Measurements from ENCODE around the gene KCNAB2.

Gene KCNAB2

DNA sequence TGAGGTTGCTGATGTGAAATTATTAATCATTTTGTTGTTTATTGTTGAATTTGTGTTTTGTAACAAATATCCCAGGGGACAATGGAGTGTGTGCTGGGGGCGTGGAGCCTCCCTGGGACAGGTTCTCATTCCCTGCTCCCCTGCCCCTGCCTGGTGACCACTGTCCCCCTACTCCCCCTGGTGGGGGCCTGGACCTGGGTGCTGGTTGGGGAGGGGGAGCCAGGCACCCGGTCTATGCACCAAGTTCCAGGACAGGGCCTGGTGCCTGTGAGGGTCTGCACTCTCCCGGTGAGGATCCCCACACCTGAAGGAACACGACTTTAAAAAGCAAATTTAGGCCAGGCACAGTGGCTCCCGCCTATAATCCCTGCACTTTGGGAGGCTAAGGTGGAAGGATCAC lies 92.1 kb downstream of the KCNAB2 start:
- TF ChIP-seq, protein P1, sequence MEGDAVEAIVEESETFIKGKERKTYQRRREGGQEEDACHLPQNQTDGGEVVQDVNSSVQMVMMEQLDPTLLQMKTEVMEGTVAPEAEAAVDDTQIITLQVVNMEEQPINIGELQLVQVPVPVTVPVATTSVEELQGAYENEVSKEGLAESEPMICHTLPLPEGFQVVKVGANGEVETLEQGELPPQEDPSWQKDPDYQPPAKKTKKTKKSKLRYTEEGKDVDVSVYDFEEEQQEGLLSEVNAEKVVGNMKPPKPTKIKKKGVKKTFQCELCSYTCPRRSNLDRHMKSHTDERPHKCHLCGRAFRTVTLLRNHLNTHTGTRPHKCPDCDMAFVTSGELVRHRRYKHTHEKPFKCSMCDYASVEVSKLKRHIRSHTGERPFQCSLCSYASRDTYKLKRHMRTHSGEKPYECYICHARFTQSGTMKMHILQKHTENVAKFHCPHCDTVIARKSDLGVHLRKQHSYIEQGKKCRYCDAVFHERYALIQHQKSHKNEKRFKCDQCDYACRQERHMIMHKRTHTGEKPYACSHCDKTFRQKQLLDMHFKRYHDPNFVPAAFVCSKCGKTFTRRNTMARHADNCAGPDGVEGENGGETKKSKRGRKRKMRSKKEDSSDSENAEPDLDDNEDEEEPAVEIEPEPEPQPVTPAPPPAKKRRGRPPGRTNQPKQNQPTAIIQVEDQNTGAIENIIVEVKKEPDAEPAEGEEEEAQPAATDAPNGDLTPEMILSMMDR (IDR thresholded peaks at IDR 0.05; ENCODE audit: low read depth, low read length): 0 out of 2 replicates have a peak, but pooled peaks have one; percentile 19
- no peak for DNase-seq
- Histone ChIP-seq H3K27ac (no peak overlapping the region), H3K36me3 (no peaks in the 10 kb centered on the region), H3K27me3 (ENCODE audit: insufficient read depth, low read depth, severe bottlenecking) (no peaks in the 10 kb centered on the region), H3K4me3 (ENCODE audit: low read depth, low read length) (no peak overlapping the region), H3K9me3 (ENCODE audit: severe bottlenecking) (peaks cover 3% of the 10 kb centered on the region)

DNA sequence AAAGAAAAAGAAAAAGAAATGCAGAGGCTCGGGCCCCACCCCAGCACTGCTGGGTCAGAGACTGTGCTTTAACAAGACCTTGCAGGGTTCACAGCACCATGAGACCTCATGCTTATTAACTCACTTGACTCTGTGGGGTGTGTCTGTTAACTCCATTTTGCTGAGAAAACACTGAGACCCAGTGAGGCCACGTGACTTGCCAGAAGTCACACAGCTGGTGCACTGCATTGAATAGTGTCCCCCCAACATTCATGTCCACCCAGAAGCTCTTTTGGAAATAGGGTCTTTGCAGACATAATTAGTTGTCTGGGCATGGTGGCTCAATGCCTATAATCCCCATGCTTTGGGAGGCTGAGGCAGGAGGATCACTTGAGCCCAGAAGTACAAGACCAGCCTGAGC lies 94.7 kb downstream of the KCNAB2 start:
- DNase-seq: no peak
- H3K9me3 ChIP-seq (ENCODE audit: severe bottlenecking): no peaks in the 10 kb centered on the region
- no peak overlapping the region for H3K4me3 ChIP-seq (ENCODE audit: low read depth, low read length)
- H3K36me3 ChIP-seq: no peaks in the 10 kb centered on the region
- TF ChIP-seq, protein P1 (IDR thresholded peaks at IDR 0.05; ENCODE audit: low read depth, low read length): no peak
- no peaks in the 10 kb centered on the region for H3K27me3 ChIP-seq (ENCODE audit: insufficient read depth, low read depth, severe bottlenecking)
- no peak overlapping the region for H3K27ac ChIP-seq

DNA sequence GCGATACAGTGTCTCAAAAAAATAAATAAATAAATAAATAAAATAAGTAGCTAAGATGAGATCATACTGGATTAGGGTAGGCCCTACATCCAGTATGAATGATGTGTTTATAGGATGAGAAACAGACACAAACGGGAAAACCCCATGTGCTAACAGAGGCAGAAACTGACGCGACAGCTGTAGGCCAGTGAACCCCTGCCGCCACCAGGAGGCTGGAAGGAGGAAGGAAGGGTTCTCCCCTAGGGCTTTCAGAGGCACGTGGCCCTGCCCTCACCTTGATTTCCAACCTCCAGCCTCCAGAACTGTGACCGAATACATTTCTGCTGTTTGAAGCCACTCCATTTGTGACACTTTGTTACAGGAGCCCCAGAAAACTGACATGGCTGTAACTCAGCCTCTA lies 95.9 kb downstream of the KCNAB2 start:
- H3K27me3 ChIP-seq (ENCODE audit: insufficient read depth, low read depth, severe bottlenecking): no peaks in the 10 kb centered on the region
- DNase-seq: peak; percentile 43
- H3K4me3 ChIP-seq (ENCODE audit: low read depth, low read length): no peak overlapping the region
- H3K9me3 ChIP-seq (ENCODE audit: severe bottlenecking): no peaks in the 10 kb centered on the region
- H3K36me3 ChIP-seq: no peaks in the 10 kb centered on the region
- TF ChIP-seq, protein P1 (IDR thresholded peaks at IDR 0.05; ENCODE audit: low read depth, low read length): peak; percentile 25; the same call in 1 of the 2 replicates
- H3K27ac ChIP-seq: no peak overlapping the region

DNA sequence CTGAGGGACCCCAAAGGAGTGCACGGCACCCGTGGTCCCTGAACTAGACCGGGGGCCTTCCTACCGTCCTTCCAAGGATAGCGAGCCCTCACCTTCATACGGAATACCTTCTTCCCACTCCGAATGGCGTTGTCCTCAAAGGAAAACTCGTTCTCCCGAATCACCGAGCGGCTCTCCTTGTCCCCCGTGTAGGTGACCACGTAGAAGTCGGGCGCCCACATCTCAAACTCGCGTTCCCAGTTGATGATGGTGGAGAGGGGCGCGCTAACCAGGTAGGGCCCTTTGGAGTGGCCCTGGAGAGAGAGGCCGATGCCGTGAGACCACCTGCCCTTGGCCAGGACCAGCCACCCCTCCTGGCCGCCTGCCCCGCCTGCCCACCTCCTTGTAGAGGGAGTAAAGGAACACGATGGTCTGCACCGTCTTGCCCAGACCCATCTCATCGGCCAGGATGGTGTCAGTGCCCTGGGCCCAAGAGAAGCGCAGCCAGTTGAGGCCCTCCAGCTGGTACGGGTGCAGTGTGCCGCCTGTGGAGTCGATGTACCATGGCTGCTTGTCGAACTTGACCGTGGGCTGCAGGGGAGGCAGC lies 96.4 kb downstream of the KCNAB2 start:
- no peak overlapping the region for H3K4me3 ChIP-seq (ENCODE audit: low read depth, low read length)
- H3K36me3 ChIP-seq: no peaks in the 10 kb centered on the region
- no peak overlapping the region for H3K27ac ChIP-seq
- H3K27me3 ChIP-seq (ENCODE audit: insufficient read depth, low read depth, severe bottlenecking): no peaks in the 10 kb centered on the region
- H3K9me3 ChIP-seq (ENCODE audit: severe bottlenecking): no peaks in the 10 kb centered on the region
- DNase-seq: no peak
- TF ChIP-seq, protein P1 (IDR thresholded peaks at IDR 0.05; ENCODE audit: low read depth, low read length): no peak

DNA sequence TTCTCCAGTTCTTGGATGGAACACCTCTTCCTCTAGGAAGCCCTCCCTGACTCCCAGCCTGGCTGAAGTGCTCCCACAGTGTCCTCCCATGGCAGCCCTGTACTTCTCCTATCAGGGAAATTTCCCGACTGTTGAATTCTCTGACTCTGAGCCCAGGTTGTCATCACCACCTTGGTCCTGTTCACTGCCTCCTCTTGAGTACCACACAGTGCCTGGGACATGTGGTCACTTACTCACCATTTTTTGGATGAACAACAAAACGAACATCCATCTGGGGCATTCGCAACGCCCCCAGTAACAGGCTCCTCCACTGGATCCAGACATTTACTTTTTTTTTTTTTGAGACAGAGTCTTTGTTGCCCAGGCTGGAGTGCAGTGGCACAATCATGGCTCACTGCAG lies 97.0 kb downstream of the KCNAB2 start:
- no peaks in the 10 kb centered on the region for H3K27me3 ChIP-seq (ENCODE audit: insufficient read depth, low read depth, severe bottlenecking)
- no peaks in the 10 kb centered on the region for H3K9me3 ChIP-seq (ENCODE audit: severe bottlenecking)
- H3K4me3 ChIP-seq (ENCODE audit: low read depth, low read length): no peak overlapping the region
- no peak for DNase-seq
- TF ChIP-seq, protein P1 (IDR thresholded peaks at IDR 0.05; ENCODE audit: low read depth, low read length): no peak
- H3K27ac ChIP-seq: no peak overlapping the region
- H3K36me3 ChIP-seq: no peaks in the 10 kb centered on the region

DNA sequence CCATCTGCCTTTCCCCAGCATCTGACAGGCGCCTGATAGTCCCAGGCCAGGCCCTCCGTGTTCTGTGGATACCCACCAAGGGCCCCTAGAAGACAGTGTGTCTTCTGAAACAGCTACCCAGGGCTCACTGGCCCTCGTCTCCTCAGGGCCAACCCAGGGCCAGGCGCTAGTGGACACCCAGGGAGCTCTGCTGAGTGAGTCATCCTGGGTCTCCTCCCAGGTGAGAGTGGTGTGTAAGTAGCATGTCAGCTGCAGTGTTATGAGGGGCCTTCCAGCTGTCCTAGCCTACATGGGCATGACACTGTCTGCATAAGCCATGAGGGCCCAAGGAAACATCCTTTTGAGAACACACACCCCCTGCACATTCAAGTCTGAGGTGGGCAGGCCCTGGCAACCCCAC lies 97.7 kb downstream of the KCNAB2 start:
- Histone ChIP-seq H3K27me3 (ENCODE audit: insufficient read depth, low read depth, severe bottlenecking) (no peaks in the 10 kb centered on the region), H3K9me3 (ENCODE audit: severe bottlenecking) (no peaks in the 10 kb centered on the region), H3K27ac (no peak overlapping the region), H3K4me3 (ENCODE audit: low read depth, low read length) (no peak overlapping the region), H3K36me3 (no peaks in the 10 kb centered on the region)
- DNase-seq: no peak
- TF ChIP-seq, protein P1 (IDR thresholded peaks at IDR 0.05; ENCODE audit: low read depth, low read length): no peak

Measured in WERI-Rb-1 (cell line).